ENCODE data around the gene RFLNA. TPM values are rescaled to one million over a fixed set of nuclear protein-coding genes. Genes with fewer than 3 reads are reported as not detected.
A peak's percentile ranks its signal among the peaks of the same experiment; 100 is the strongest.

The RFLNA gene
- total RNA-seq, 8 experiments from 2014 or later = 3.2 to 21.2 (median 4.9) TPM

- WGBS, 10 experiments = 84 to 93% methylated on average over 2 to 6 of the region's 10 CpGs; no CpG with 5 or more reads in 8 of the 10 experiments
- no peak for ATAC-seq (replicated peaks in 6 of 8)
- Histone ChIP-seq H3K4me1 (replicated peaks in 1 of 2) (no peaks in the 10 kb centered on the region), H3K27ac (no peak overlapping the region), H3K4me3 (no peak overlapping the region)
- in situ Hi-C loops (cut with MboI; ENCODE audit: low pct_unique_long_range_greater_than_20kb in 2 of 9, low sequenced_read_pairs in 9 of 9, unreplicated experiment in 9 of 9) = loop anchor here in 3 of 9 experiments (25.0 kb wide), 2 partner anchors 245 to 270 kb away; no protein-coding TSS in a partner anchor
Measured at GRCh38 chr12:124307556-124307825, 12.6 kb downstream of the RFLNA start.

GRCh38 chr12:124308741-124309140, 13.8 kb downstream of the RFLNA start:
- no peak for ATAC-seq (replicated peaks in 6 of 8)
- Histone ChIP-seq H3K27ac (no peak overlapping the region), H3K4me3 (no peak overlapping the region), H3K4me1 (replicated peaks in 1 of 2) (no peaks in the 10 kb centered on the region)
- in situ Hi-C loops (cut with MboI; ENCODE audit: low pct_unique_long_range_greater_than_20kb in 2 of 9, low sequenced_read_pairs in 9 of 9, unreplicated experiment in 9 of 9) = loop anchor here in 3 of 9 experiments (25.0 kb wide), 2 partner anchors 246 to 271 kb away; no protein-coding TSS in a partner anchor
- WGBS, 10 experiments = 17 to 100% (median 90%) methylated on average over 1 to 6 of the region's 18 CpGs; no CpG with 5 or more reads in 6 of the 10 experiments

- ATAC-seq (replicated peaks in 6 of 8) = no peak
- in situ Hi-C loops (cut with MboI; ENCODE audit: low pct_unique_long_range_greater_than_20kb in 2 of 9, low sequenced_read_pairs in 9 of 9, unreplicated experiment in 9 of 9) = loop anchor here in 3 of 9 experiments (25.0 kb wide), 2 partner anchors 247 to 272 kb away; no protein-coding TSS in a partner anchor
- Histone ChIP-seq H3K4me1 (replicated peaks in 1 of 2) (no peaks in the 10 kb centered on the region), H3K27ac (no peak overlapping the region), H3K4me3 (no peak overlapping the region)
- WGBS, 10 experiments = 91 to 100% (median 94%) methylated on average over 5 to 9 of the region's 16 CpGs; no CpG with 5 or more reads in 6 of the 10 experiments
Measured at GRCh38 chr12:124309231-124309630, 14.3 kb downstream of the RFLNA start.

- no peak for ATAC-seq (replicated peaks in 6 of 8)
- Histone ChIP-seq H3K4me1 (replicated peaks in 1 of 2) (no peaks in the 10 kb centered on the region), H3K27ac (no peak overlapping the region), H3K4me3 (no peak overlapping the region)
- WGBS, 10 experiments = 50 to 100% (median 78%) methylated on average over 1 to 3 of the region's 7 CpGs; no CpG with 5 or more reads in 4 of the 10 experiments
- in situ Hi-C loops (cut with MboI; ENCODE audit: low pct_unique_long_range_greater_than_20kb in 2 of 9, low sequenced_read_pairs in 9 of 9, unreplicated experiment in 9 of 9) = loop anchor here in 5 of 9 experiments (10.0 to 25.0 kb wide), 3 partner anchors 247 to 272 kb away; no protein-coding TSS in a partner anchor
Measured at GRCh38 chr12:124309744-124310143, 14.9 kb downstream of the RFLNA start.

GRCh38 chr12:124310178-124310577, 15.3 kb downstream of the RFLNA start:
- H3K4me1 ChIP-seq (replicated peaks in 1 of 2) = peaks cover 1 to 2% of the 10 kb centered on the region in 2 donors
- no peak overlapping the region for H3K27ac ChIP-seq
- 17 to 79% (median 50%) methylated on average over 1 to 4 of the region's 4 CpGs; no CpG with 5 or more reads in 7 of the 10 experiments for WGBS, 10 experiments
- H3K4me3 ChIP-seq = no peak overlapping the region
- ATAC-seq (replicated peaks in 6 of 8) = no peak
- in situ Hi-C loops (cut with MboI; ENCODE audit: low pct_unique_long_range_greater_than_20kb in 2 of 9, low sequenced_read_pairs in 9 of 9, unreplicated experiment in 9 of 9) = loop anchor here in 5 of 9 experiments (10.0 to 25.0 kb wide), 3 partner anchors 248 to 273 kb away; no protein-coding TSS in a partner anchor

GRCh38 chr12:124310785-124311184, 15.9 kb downstream of the RFLNA start:
- in situ Hi-C loops (cut with MboI; ENCODE audit: low pct_unique_long_range_greater_than_20kb in 2 of 9, low sequenced_read_pairs in 9 of 9, unreplicated experiment in 9 of 9) = loop anchor here in 5 of 9 experiments (10.0 to 25.0 kb wide), 3 partner anchors 248 to 273 kb away; no protein-coding TSS in a partner anchor
- Histone ChIP-seq H3K4me3 (no peak overlapping the region), H3K27ac (no peak overlapping the region), H3K4me1 (replicated peaks in 1 of 2) (peaks cover 7 to 8% of the 10 kb centered on the region in 2 donors)
- peak in 2 of 8 experiments; percentile 12 for ATAC-seq (replicated peaks in 6 of 8)
- WGBS, 10 experiments = 83 to 100% (median 100%) methylated on average over 1 to 2 of the region's 3 CpGs; no CpG with 5 or more reads in 7 of the 10 experiments

- Histone ChIP-seq H3K4me1 (replicated peaks in 1 of 2) (peaks cover 13 to 15% of the 10 kb centered on the region in 2 donors), H3K4me3 (no peak overlapping the region), H3K27ac (no peak overlapping the region)
- whole genome bisulfite sequencing, 10 experiments = 60% methylated on average over 1 of the region's 17 CpGs; no CpG with 5 or more reads in 9 of the 10 experiments
- ATAC-seq (replicated peaks in 6 of 8) = peak in 3 of 8 experiments; percentile 14 to 74 (median 61)
- in situ Hi-C loops (cut with MboI; ENCODE audit: low pct_unique_long_range_greater_than_20kb in 2 of 9, low sequenced_read_pairs in 9 of 9, unreplicated experiment in 9 of 9) = loop anchor here in 5 of 9 experiments (10.0 to 25.0 kb wide), 3 partner anchors 249 to 274 kb away; no protein-coding TSS in a partner anchor
Measured at GRCh38 chr12:124311292-124312109, 16.6 kb downstream of the RFLNA start.

- Histone ChIP-seq H3K4me3 (no peak overlapping the region), H3K4me1 (replicated peaks in 1 of 2) (peaks cover 16 to 24% of the 10 kb centered on the region in 2 donors), H3K27ac (no peak overlapping the region)
- in situ Hi-C loops (cut with MboI; ENCODE audit: low pct_unique_long_range_greater_than_20kb in 2 of 9, low sequenced_read_pairs in 9 of 9, unreplicated experiment in 9 of 9) = loop anchor here in 5 of 9 experiments (10.0 to 25.0 kb wide), 3 partner anchors 250 to 275 kb away; no protein-coding TSS in a partner anchor
- WGBS, 10 experiments = 60 to 83% (median 77%) methylated on average over 1 to 6 of the region's 6 CpGs; no CpG with 5 or more reads in 6 of the 10 experiments
- no peak for ATAC-seq (replicated peaks in 6 of 8)
Measured at GRCh38 chr12:124312601-124313000, 17.7 kb downstream of the RFLNA start.

GRCh38 chr12:124314207-124314606, 19.3 kb downstream of the RFLNA start:
- Histone ChIP-seq H3K27ac (no peak overlapping the region), H3K4me3 (no peak overlapping the region), H3K4me1 (replicated peaks in 1 of 2) (peaks cover 24 to 25% of the 10 kb centered on the region in 2 donors)
- in situ Hi-C loops (cut with MboI; ENCODE audit: low pct_unique_long_range_greater_than_20kb in 2 of 9, low sequenced_read_pairs in 9 of 9, unreplicated experiment in 9 of 9) = loop anchor here in 5 of 9 experiments (10.0 to 25.0 kb wide), 3 partner anchors 252 to 277 kb away; no protein-coding TSS in a partner anchor
- WGBS, 10 experiments = 82 to 100% (median 95%) methylated on average over 2 to 27 of the region's 30 CpGs; no CpG with 5 or more reads in 5 of the 10 experiments
- ATAC-seq (replicated peaks in 6 of 8) = no peak

GRCh38 chr12:124314766-124315165, 19.9 kb downstream of the RFLNA start:
- WGBS, 10 experiments = 90 to 100% methylated on average over 1 to 2 of the region's 9 CpGs; no CpG with 5 or more reads in 8 of the 10 experiments
- no peak overlapping the region for H3K4me3 ChIP-seq
- peaks cover 24 to 25% of the 10 kb centered on the region in 2 donors for H3K4me1 ChIP-seq (replicated peaks in 1 of 2)
- in situ Hi-C loops (cut with MboI; ENCODE audit: low pct_unique_long_range_greater_than_20kb in 2 of 9, low sequenced_read_pairs in 9 of 9, unreplicated experiment in 9 of 9) = loop anchor here in 5 of 9 experiments (10.0 to 25.0 kb wide), 3 partner anchors 252 to 277 kb away; no protein-coding TSS in a partner anchor
- H3K27ac ChIP-seq = no peak overlapping the region
- no peak for ATAC-seq (replicated peaks in 6 of 8)

GRCh38 chr12:124315372-124316044, 20.6 kb downstream of the RFLNA start:
- no peak overlapping the region for H3K4me3 ChIP-seq
- peak overlapping the region in 1 of 2 donors; percentile 30 for H3K27ac ChIP-seq
- H3K4me1 ChIP-seq (replicated peaks in 1 of 2) = peaks cover 24 to 25% of the 10 kb centered on the region in 2 donors
- in situ Hi-C loops (cut with MboI; ENCODE audit: low pct_unique_long_range_greater_than_20kb in 2 of 9, low sequenced_read_pairs in 9 of 9, unreplicated experiment in 9 of 9) = loop anchor here in 5 of 9 experiments (10.0 to 25.0 kb wide), 3 partner anchors 253 to 278 kb away; no protein-coding TSS in a partner anchor
- WGBS, 10 experiments = 17 to 93% (median 73%) methylated on average over 1 to 8 of the region's 17 CpGs; no CpG with 5 or more reads in 5 of the 10 experiments
- peak in 5 of 8 experiments; percentile 15 to 60 (median 57) for ATAC-seq (replicated peaks in 6 of 8)

GRCh38 chr12:124316257-124316900, 21.5 kb downstream of the RFLNA start:
- ATAC-seq (replicated peaks in 6 of 8) = peak in 2 of 8 experiments; percentile 3 to 6
- no peak overlapping the region for H3K4me3 ChIP-seq
- H3K4me1 ChIP-seq (replicated peaks in 1 of 2) = peaks cover 24 to 25% of the 10 kb centered on the region in 2 donors
- 39 to 100% (median 68%) methylated on average over 1 to 3 of the region's 12 CpGs; no CpG with 5 or more reads in 4 of the 10 experiments for WGBS, 10 experiments
- in situ Hi-C loops (cut with MboI; ENCODE audit: low pct_unique_long_range_greater_than_20kb in 2 of 9, low sequenced_read_pairs in 9 of 9, unreplicated experiment in 9 of 9) = loop anchor here in 5 of 9 experiments (10.0 to 25.0 kb wide), 3 partner anchors 254 to 279 kb away; no protein-coding TSS in a partner anchor
- no peak overlapping the region for H3K27ac ChIP-seq

All from motor neuron (in vitro differentiated cells).